DMS53 treated with DMSO at 0.1 percent for 48 hours (cell line): Measurements from ENCODE around the gene MRAS.

ENCODE experiments used
- DNase-seq: peaks from one replicate; lab custom pipeline; 2025; ENCODE audit not compliant: unreplicated experiment; lab: John Stamatoyannopoulos, UW

MRAS gene

DNA sequence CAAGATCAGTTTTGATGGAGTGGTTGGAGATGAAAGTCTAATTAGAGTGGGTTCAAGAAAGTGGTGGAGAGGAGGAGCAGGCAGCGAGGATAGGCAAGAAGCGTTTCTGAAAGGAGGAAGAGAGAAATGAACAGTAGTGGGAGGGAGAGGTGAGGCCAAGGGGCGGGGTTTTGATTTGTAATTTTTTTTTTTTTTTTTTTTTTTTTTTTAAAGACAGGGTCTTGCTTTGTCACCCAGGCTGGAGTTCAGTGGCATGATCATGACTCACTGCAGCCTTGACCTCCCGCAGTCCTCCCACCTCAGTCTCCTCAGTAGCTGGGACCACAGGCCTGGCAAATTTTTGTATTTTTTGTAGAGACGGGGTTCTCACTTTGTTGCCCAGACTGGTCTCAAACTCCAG lies 36.6 kb downstream of the MRAS start:
- DNase-seq: no peak

DNA sequence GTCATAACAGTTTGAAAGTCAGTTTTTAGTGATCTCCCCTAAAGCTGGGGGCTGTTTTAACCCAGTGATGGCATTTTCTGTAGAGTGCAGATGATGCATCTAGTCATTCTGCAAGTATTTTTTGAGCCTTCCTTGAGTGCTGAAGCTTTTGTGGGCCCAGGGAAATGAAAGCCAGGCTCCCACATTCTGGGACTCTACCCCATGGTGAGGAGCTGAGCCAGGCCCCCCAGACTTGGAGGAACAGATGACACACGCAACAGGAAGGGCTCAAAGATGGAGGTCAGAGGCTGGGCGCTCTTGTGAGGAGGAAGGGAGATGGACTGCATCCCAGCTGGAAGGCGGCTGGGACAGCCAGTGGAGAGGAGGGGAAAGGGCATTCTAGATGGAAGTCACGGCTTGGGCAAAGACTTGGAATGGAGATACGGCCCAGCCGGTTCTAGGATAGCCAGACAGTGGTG lies 40.8 kb downstream of the MRAS start:
- no peak for DNase-seq

DNA sequence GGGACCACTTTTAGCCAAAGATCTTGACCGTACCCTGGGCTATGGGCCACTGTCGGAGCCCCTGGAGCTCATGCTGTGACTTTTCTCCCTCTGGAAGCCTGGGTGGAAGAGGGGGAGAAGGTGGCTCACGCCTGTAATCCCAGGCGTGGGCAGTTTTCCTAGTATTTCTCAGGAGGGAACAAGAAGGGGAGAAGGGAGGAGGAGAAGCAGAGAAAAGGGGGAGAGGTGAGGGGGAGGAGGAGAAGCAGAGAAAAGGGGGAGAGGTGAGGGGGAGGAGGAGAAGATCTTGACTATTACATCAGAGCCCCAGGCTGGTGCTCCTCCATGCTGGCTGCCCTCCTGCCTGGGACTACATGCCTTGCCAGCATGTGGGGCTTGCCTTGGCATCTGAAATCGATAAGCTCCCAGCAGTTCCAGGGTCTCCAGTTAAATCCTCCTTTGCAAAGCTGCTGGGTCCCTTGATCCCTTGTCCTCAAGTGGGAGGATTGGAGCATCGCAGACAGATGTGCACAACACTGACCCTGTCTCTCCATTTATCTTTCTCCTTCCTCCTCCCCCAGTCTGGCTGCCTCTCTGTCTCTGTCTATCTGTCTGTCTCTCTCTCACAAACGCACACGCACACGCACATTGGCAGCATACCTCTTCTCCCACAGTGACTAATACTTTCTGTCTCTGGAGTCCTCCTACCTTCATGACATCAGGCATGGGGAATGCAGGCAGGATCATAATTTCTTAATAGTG lies 41.6 kb downstream of the MRAS start:
- no peak for DNase-seq

DNA sequence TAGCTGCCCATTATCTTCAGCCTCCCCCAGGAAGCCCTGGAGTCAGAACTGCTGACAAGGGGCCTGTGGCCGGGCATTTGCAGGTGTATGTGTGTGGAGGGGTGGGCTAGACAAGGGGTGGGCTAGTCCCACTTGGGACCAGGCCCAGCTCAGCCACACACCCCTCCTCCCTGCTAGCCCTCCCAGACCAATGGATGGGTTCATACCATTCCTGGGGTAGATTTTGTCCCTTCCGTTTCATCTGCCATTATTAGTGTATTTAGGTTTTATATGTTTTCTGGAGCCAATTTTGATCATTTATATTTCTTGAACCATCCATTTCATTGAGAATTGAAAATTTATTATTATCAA lies 42.2 kb downstream of the MRAS start:
- DNase-seq: no peak

DNA sequence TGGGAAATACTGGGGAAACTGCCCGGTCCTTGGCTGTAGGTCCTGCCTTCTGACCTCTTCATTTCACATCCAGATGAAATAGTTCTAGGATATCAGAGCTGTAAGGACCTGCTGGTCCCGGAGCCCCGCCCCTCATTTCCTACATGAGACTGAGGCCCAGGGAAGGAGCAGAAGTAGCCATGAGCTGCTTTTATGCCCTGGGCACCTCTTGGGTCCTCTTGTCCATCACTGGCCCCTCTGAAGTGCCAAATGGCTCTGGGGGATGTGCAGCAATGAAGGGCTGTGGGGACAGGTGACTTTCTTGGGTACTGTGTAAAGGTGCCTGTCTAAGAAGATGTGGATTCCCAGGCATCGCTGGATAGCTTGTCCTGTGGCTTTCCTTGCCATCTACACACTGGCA lies 45.8 kb downstream of the MRAS start:
- DNase-seq: no peak

DNA sequence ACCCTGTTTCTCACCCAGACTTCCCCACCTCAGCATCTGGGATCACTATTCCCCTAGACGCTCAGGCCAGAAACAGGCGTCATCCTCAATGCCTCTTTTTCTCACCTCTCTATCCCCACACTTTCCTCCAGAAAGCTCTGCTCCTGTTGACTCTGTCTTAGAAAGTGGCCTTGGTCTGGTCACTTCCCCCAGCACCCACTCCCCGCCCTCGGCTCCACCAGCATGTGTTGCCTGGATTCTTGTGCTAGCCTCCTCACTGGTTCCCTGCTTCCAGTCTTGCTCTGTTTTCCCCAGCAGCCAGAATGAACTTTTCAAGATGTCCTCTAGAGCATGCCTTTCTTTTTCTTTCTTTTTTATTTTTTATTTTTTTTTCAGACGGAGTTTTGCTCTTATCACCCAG lies 46.3 kb downstream of the MRAS start:
- DNase-seq: no peak

DNA sequence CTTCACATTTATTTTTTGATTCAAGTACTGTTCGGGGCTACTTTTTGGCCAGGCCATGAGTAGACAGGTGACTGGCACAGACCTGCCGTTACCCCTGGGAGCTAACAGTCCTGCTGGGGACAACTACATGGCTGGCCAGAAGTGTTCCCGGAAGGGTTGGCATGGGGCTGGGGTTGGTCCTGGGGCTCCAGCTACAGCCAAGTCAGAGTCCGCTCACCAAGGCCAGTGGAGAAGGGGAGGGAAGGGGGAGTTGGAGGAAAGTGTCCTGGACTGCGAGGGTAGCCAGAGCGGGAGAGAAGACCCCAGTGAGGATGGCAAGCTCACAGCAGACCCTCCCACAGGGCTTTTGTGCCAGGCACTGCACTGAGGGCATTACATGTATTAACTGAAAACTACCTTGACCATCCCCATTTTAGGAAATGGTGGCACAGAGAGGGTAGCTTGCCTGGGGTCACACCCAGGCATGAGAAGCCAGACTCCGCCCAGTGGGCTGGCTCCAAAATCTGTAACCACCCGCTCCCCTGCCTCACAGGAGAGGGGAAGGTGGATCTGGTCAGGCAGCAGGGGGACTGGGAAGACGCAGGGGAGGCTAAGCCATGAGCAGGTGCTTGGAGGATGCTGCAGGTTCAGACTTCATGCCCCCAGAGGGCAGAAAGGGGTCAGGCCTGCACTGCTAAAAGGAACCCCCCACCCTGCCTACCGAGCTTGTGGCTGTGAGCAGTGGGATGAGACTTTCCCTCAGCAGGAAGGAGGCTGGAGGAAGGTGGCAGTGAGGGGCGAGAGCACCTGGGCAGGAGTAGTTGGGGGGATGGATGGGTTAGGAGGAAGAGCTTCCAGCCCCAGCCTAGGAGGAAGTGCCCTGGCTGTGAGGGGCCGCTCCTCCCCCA lies 47.7 kb downstream of the MRAS start:
- no peak for DNase-seq

DNA sequence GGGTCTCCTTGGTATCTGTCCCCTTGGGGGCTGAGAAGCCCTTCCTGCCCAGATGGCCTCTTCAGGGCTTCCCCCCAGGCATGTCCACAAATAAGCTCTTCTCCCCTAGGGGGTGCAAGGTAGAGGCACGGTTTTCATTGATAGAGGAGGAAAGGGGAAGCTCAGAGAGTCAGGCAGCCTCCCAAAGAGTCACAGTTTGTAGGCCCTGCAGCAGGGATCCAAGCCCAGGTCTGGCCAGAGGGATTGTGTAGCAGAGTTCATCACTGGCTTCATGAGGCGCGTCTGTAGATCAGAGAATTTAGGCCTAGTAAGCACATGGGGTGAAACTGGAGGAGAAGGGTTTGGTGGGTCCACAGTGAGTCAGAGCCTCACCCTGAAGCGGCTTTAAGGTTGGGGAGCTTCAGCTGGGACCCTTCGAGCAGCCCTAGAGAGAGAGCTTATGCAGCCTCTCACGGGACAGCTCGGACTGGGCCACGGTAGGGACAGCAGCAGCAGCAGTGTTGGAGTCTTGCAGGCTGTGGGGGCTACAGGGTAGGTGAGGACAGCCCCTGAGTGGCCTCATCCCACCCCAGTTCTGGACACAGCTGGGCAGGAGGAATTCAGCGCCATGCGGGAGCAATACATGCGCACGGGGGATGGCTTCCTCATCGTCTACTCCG lies 48.5 kb downstream of the MRAS start:
- DNase-seq: no peak

DNA sequence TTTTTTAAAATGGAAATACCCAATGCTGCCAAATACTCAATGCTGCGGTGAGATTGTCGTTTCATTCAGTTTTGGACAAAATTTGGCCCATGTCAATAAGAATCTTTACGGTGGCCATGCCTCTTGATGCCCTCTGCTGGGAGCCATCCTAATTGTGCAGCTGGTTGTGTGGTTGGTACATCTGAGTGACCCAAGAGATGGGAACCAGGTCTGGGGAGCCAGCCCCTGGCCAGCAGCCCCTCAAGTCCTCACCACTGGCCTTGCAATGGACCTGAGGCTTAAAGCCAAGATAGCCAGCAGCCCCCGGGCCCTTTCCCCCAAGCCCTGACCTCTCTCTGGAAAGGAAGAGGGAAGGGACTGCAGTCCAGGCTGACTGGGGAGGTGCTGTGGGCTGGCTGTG lies 49.6 kb downstream of the MRAS start:
- no peak for DNase-seq

DNA sequence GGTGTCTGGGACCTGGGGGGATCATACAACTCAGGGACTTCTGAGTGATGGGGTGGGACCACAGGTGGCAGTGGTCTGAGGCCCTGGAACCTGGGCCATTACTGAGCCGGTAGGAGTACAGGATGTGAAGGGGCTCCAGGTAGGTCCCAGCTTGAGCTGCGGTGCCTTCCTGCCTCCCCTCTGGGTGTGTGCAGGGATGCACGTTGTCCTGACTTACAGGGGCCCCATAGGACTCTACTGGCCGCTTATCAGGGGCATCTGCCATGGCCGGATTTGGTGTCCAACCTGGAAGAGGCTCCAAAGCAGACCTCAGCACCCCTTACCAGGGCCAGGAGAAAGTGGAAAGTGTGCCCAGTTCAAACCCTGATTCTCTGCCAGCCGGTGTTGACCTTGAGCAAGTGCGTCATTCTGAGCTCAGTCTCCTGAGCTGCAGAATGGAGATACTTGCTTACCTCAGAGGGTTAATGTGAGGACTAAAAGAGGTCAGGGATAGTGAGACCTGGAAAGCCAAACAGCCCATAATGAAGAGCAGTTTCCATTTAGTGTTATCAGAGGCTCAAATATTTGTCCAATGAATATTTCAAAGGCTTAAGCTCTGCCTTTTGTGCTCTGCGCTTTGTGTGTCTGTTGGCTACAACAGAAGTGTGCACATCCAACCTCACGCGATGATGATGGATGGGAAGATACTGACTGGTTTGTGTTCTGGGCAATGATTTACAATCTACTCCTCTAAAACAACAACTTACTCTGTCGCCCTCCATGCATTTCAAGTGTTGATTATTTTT lies 50.6 kb downstream of the MRAS start:
- no peak for DNase-seq

DNA sequence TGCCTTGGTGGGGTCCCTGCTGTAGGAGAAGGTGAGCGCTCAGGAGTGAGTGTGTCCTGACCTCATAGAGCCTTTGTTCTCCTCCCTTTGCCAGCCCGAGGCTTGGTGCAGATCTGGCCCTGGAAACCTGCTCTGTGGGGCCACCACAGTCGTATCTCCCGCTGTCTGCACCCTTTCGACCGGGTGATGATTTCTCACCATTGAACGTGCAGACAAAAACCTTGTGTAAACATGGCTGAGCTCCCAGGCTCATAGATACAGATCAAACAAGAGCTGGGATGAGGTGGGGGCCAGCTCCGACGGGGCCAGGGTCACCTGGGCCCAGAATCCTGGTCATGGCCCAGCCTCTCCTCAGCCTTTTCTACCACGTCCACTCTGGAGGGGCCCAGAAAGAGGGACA lies 51.4 kb downstream of the MRAS start:
- no peak for DNase-seq

DNA sequence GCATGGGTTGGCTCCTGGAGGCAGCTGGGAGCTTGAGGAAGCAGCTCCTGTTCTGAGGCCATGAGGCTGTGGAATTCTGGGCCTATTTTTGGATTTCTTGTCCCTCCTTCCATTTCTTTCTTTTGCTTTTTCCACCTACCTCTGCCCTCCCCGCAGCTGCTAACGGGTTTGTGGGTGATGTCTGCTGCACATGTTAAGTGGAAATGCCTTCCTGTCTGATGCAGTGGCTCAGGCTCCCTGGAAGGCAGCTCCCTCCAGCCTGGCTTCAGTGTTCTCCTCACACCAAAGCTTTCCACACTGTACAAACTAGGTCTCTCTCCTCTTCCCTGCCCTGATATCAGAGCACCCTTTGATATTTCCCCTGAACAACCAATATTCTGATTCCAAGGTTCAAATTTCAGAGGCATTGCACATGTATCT lies 52.3 kb downstream of the MRAS start:
- no peak for DNase-seq

DNA sequence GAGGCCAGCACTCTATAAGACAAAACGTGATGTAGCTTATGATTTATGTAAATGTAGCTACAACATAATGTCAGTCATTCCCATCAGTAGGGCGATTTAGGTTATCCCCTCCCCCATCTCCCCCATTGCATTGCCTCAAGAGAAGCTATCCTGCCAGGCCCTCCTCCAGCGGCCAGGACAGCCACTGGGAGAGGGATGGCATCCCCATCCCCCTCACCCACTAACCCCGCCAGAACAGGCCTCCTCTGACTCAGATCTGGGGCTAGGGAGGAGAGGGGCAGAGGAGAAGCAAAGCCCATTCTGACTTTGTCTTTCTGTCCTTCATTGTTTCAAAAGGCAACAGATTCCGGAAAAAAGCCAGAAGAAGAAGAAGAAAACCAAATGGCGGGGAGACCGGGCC lies 53.5 kb downstream of the MRAS start:
- no peak for DNase-seq

DNA sequence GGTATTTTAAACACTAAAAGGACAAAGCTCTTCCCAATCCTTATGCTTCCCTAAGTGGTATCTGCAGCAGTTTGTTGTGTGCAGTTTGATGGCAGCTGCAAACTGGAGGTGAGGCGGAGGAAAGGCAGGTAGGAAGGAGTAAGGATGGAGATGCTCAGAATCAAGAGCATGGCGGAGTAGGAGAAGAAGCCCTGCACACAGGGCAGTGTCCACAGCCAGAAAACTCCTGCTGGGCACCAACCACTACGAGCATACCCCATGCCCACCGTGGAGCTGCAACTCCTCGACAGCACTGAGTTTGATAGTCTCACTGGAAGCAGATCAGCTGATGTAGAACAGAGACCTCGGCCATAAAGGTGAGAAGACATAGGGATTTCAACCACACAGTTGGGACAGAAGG lies 55.7 kb downstream of the MRAS start:
- no peak for DNase-seq

DNA sequence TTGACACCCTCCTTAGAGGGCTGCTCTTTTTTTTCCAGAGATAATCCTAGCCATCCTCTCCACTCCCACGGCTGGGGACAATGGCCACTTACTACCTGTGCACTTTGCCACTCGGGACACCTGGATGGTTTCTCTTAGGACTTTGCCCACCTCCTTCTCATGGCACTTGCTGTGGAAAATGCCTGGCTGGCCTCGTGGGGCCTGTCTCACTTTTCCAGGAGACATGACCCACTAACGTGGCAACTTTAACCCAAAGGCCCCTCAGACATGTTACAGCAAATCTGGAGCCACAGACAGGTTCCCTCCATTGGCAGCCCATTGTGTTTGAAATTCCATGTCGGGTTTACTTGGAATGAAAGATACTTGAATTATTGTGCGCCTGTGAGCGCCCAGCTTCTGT lies 56.6 kb downstream of the MRAS start:
- DNase-seq: no peak

DNA sequence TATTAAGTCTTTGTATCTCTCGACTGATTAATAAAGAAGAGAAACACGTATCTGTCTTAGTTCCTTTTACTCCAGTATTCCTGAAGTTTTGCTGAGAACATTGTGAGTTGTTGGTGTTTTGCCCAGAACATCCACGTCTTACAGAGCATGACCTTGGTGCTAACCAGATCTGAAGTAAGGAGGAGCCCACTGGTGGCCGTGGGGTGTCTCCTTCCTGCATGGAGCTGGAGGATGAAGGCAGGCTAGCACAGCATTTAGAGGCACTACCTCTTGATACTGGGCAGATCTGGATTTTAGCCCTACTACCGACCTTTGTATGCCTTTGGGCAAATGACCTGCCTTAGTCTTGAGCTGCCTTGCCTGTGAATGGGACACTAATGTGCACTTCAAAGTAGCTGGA lies 57.1 kb downstream of the MRAS start:
- no peak for DNase-seq

DNA sequence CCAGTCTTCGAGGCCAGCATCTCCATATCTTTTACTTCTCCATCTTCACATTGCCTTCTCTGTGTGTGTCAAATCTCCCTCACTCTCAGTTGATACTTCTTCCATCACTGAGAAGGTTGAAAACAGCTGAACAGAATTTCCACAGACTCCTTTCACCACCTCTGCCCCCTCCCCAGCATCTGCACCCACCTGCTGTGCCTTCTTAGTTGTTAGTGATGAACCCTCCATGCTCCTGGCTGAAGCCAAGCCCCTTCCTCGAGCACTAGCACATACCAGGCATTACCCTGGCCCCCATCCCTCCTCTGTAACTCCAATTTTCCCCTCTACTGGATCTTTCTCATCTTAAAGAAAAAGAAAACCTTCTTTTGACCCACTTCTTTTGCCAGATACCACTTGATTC lies 58.2 kb downstream of the MRAS start:
- no peak for DNase-seq

DNA sequence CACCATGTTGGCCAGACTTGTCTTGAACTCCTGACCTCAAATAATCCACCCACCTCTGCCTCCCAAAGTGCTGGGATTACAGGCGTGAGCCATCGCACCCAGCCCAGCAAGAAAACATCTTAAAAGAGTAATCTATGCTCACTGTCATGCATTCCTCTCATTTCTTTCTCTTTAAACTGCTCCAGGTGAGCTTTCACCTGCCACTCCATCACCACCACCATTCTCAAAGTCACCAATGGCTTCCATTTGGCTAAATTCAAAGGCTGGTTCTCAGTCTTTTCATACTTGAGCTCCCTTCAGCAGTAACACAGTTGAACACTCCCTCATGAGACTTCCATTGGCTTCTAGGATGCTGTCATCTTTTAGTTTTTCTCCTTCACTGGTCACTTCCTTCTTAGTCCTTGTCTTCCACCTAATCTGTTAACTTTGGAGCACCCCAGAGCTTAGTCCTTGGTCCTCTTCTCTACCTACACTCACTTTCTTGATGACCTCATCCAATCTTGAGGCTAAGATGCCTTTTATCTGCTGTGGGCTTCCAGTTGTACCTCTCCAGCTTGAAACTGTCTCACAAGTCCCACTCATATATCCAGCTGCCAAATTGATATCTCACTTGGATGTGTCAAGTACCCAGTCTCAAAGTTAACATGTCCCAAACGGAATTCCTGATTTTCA lies 59.0 kb downstream of the MRAS start:
- no peak for DNase-seq

DNA sequence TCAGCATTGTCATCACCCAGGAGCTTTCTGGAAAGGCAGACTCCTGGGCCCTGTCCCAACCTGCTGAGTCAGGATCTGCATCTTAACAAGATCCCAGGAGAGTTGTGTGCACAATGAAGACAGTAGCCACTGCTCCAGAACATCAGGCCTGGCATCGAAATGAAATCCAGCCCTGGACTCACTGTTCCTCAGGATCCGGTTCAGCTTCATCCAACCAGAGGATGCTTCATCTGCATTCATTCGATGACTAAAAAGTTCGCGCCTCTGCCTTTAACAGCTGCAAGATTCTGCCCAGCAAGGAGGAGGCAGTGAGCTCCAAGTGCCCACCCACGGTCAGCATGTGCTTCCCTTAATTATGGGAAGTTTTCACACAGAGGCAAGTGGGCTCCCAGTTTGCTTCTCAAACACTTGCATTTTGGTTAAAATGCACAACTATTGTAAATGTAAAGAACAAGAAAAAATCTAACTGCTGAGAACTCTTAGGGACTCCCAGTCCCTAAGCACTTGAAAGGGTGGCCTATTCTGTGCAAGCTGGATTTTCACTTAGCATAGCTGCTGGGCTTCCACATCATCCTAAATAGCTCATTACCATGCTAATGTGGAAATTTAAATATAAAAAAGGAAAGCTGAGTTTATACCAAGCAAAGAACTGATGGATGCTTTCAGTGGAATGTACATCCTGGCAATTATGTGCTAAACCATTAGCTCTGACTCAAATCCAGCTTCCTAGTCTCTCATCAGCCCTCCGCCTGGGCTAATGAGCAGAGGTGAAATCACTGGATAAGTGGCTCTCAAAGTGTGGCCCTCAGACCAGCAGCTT lies 60.6 kb downstream of the MRAS start:
- DNase-seq: no peak
